Astrocyte (in vitro differentiated cells and primary cell): ENCODE results near the gene RBM14. TPM values are rescaled to one million over a fixed set of nuclear protein-coding genes. Genes with fewer than 3 reads are reported as not detected.
"Not testable (repeated sequence)": the region's sequence is repeated elsewhere in the genome, so short reads cannot be mapped to it uniquely, and the experiment has no call there.

Experiments
- DNase-seq: peaks from one replicate; pipeline ENCODE4 v3.0.0-alpha.2; 2010; ENCODE audit warnings: low read depth
- FAIRE-seq: peaks from 2 replicates; lab custom pipeline; 2011; peaks lifted over from hg19 to GRCh38; lab: Jason Lieb, UNC
- H2AFZ ChIP-seq: 2 replicates; pipeline ENCODE4 v1.6.0; 2012; ENCODE audit warnings: low read depth, low read length, inconsistent platforms
- H3K27ac ChIP-seq: 2 replicates; pipeline ENCODE4 v1.5.1; 2011; ENCODE audit warnings: low read depth, low read length, inconsistent platforms
- H3K27me3 ChIP-seq: 2 replicates; pipeline ENCODE4 v1.6.0; 2011; ENCODE audit warnings: low read length, inconsistent platforms; ENCODE audit not compliant: insufficient read depth
- H3K36me3 ChIP-seq: 2 replicates; pipeline ENCODE4 v1.5.1; 2011; ENCODE audit warnings: low read length, inconsistent platforms; ENCODE audit not compliant: insufficient read depth
- H3K4me1 ChIP-seq: 2 replicates; pipeline ENCODE4 v1.5.1; 2011; ENCODE audit warnings: low read length, inconsistent platforms; ENCODE audit not compliant: insufficient read depth
- H3K4me2 ChIP-seq: 2 replicates; pipeline ENCODE4 v1.6.0; 2012; ENCODE audit warnings: low read length, inconsistent platforms
- H3K4me3 ChIP-seq: 2 replicates; pipeline ENCODE4 v1.5.1; 2011; ENCODE audit warnings: low read depth, mild to moderate bottlenecking, low read length, inconsistent platforms; ENCODE audit not compliant: insufficient read depth
- H3K79me2 ChIP-seq: 2 replicates; pipeline ENCODE4 v1.6.0; 2012; ENCODE audit warnings: mild to moderate bottlenecking, low read length, inconsistent platforms; ENCODE audit not compliant: insufficient read depth
- H3K9ac ChIP-seq: 2 replicates; pipeline ENCODE4 v1.6.0; 2012; ENCODE audit warnings: mild to moderate bottlenecking, low read length, inconsistent platforms
- H3K9me3 ChIP-seq: 2 replicates; pipeline ENCODE4 v1.5.1; 2012; ENCODE audit warnings: low read depth, mild to moderate bottlenecking, low read length, inconsistent platforms; ENCODE audit not compliant: insufficient read depth
- H4K20me1 ChIP-seq: 2 replicates; pipeline ENCODE4 v1.6.0; 2012; ENCODE audit warnings: low read length, inconsistent platforms; ENCODE audit not compliant: insufficient read depth
- H3K27ac Mint-ChIP-seq: one replicate; pipeline ENCODE4 v1.8.0; 2021; ENCODE audit warnings: mild to moderate bottlenecking, mixed read lengths; ENCODE audit not compliant: unreplicated experiment
- H3K27me3 Mint-ChIP-seq: one replicate; pipeline ENCODE4 v1.8.0; 2021; ENCODE audit warnings: low read depth, mixed read lengths; ENCODE audit not compliant: unreplicated experiment
- H3K36me3 Mint-ChIP-seq: one replicate; pipeline ENCODE4 v1.8.0; 2021; ENCODE audit warnings: low read depth, mixed read lengths; ENCODE audit not compliant: unreplicated experiment
- H3K4me1 Mint-ChIP-seq: one replicate; pipeline ENCODE4 v1.8.0; 2021; ENCODE audit warnings: low read depth, mixed read lengths; ENCODE audit not compliant: unreplicated experiment
- H3K4me3 Mint-ChIP-seq: one replicate; pipeline ENCODE4 v1.8.0; 2021; ENCODE audit warnings: mild to moderate bottlenecking, moderate library complexity, mixed read lengths; ENCODE audit not compliant: unreplicated experiment
- H3K9me3 Mint-ChIP-seq: one replicate; pipeline ENCODE4 v1.8.0; 2021; ENCODE audit warnings: mild to moderate bottlenecking, mixed read lengths; ENCODE audit not compliant: unreplicated experiment
- CTCF ChIP-seq: IDR thresholded peaks from 2 replicates; pipeline ENCODE4 v1.5.1; 2011; ENCODE audit warnings: low read depth, mild to moderate bottlenecking, inconsistent platforms, low read length, moderate library complexity; ENCODE audit not compliant: insufficient read depth
- EZH2 ChIP-seq: IDR thresholded peaks from 2 replicates; pipeline ENCODE4 v1.6.1; 2012; ENCODE audit warnings: mild to moderate bottlenecking, low read length, inconsistent platforms; ENCODE audit not compliant: insufficient read depth
- total RNA-seq: library from RNA; stranded (reverse); gene quantifications from 2 replicates; pipeline ENCODE4 v1.2.1, GENCODE V29; 2021

The RBM14 gene
- total RNA-seq, 1 donor from 2014 or later: 59.7 TPM

DNA sequence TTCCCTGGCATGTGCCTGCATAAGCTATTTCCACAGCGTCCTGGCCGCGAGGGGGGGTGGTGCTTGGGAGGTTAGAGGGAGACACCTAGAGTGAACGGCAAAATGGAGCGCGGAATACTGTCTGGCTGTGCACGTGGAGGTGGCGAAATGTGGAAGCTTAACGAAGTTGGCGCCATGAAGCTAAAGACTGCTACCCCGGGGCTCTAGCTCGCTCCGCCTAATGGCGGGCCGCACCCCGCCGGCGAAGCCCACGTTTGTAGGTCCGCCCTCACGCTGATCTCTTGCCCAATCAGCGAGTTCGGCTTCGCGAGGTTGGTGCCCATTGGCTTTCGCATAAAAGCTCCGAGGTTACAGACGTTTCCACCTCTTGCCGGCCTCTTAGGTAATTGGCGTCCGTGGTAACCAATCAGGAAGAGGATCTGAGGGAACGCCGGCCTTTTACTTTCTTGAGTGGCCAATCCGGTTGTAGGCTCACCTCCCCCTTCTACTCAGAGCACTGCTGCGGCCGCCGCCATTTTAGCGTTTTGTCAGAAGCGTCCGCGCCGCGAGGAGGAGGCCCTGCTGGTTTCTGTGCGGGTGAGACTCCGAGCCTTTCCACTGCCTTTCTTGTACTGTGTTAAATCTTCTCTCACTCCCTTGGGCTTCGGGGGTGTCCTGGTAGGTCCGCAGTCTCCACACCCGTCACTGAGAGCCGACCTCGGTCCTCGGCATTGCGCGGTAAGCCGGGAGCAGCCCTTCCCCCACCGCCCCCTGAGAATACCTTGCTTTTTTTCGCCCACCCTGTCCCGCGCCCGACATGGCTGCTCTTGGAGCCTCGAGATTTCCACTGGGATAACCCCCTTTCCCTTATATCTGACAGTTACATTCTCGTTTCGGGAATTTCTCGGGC lies 22.0 kb downstream of the RBM14 start, which contains the start of gene RBM4:
RBM4 (plus strand) TSS at position 527 of the 889 bp plus-strand sequence. CDS start 1,009 bp downstream, outside the sequence.
- Mint-ChIP-seq H3K4me1 (peaks cover 28% of the 10 kb centered on the region), H3K9me3 (no peaks in the 10 kb centered on the region), H3K4me3 (peak within 1 kb of the TSS; percentile 99), H3K27me3 (no peaks in the 10 kb centered on the region), H3K36me3 (peaks cover 24% of the 10 kb centered on the region), H3K27ac (peak within 1 kb of the TSS; percentile 98)
- H3K4me1 ChIP-seq: peaks cover 42% of the 10 kb centered on the region
- peak within 1 kb of the TSS; percentile 92 for H3K9ac ChIP-seq
- H3K4me3 ChIP-seq: peak within 1 kb of the TSS; percentile 89
- peak within 1 kb of the TSS; percentile 96 for H3K4me2 ChIP-seq
- H4K20me1 ChIP-seq: peaks cover 79% of the 10 kb centered on the region
- peak within 1 kb of the TSS; percentile 88 for H3K27ac ChIP-seq
- peaks cover 95% of the 10 kb centered on the region for H3K79me2 ChIP-seq
- peak; percentile 100 for DNase-seq
- peaks cover 31% of the 10 kb centered on the region for H3K36me3 ChIP-seq
- no peaks in the 10 kb centered on the region for H3K27me3 ChIP-seq
- no peak for TF ChIP-seq CTCF
- no peak for TF ChIP-seq EZH2
- FAIRE-seq: no peak
- peak within 1 kb of the TSS; percentile 44 for H2AFZ ChIP-seq
- H3K9me3 ChIP-seq: no peaks in the 10 kb centered on the region

DNA sequence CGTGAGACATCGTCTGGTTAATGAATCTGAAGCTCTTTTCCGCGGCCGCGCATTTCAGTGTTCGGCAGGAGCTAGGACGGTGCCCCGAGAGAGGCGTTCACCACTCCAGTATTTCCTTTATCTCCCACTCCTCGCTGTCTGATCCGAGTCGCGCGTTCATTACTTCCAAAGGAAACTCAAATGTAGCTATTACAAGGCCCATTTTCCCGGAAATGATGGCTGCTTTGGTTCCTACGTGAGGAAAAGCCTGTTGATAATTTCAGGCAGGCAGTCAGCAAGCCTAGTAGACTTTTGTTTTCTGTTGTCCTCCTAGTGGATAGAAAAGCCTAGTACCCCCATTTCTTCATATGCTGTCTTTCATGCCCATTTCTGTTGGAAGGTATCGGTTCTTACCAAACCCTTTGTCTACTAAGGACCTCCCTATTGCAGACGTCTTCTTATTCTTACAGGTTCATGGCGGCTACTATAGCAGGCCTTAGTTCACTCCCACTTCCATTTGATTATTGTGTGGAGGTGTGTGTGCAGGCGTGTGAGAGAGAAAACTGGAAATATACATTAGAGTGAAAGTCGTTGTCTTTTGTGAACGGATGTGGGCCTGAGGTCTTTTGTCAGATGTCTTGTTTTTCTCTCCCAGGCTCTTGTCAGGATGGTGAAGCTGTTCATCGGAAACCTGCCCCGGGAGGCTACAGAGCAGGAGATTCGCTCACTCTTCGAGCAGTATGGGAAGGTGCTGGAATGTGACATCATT lies 22.8 kb downstream of the RBM14 start:
- TF ChIP-seq EZH2 (no peak), CTCF (peak; percentile 11)
- Mint-ChIP-seq H3K4me1 (peaks cover 33% of the 10 kb centered on the region), H3K27ac (peak overlapping the region; percentile 98), H3K4me3 (peak overlapping the region; percentile 99), H3K9me3 (no peaks in the 10 kb centered on the region), H3K36me3 (peaks cover 26% of the 10 kb centered on the region), H3K27me3 (no peaks in the 10 kb centered on the region)
- Histone ChIP-seq H3K4me3 (peak overlapping the region; percentile 89), H2AFZ (no peak overlapping the region), H3K27me3 (no peaks in the 10 kb centered on the region), H3K79me2 (peaks cover 95% of the 10 kb centered on the region), H3K36me3 (peaks cover 38% of the 10 kb centered on the region), H3K4me2 (peak overlapping the region; percentile 96), H3K9me3 (no peaks in the 10 kb centered on the region), H4K20me1 (peaks cover 82% of the 10 kb centered on the region), H3K4me1 (peaks cover 48% of the 10 kb centered on the region), H3K27ac (peak overlapping the region; percentile 88), H3K9ac (peak overlapping the region; percentile 92)
- no peak for FAIRE-seq
- DNase-seq: peak; percentile 22

- peaks cover 83% of the 10 kb centered on the region for H4K20me1 ChIP-seq
- FAIRE-seq, H3K27me3 ChIP-seq, H3K27me3 Mint-ChIP-seq, H2AFZ ChIP-seq, H3K9me3 ChIP-seq, H3K9me3 Mint-ChIP-seq, DNase-seq: not testable (repeated sequence)
- Mint-ChIP-seq H3K4me3 (peak overlapping the region; percentile 99), H3K27ac (peak overlapping the region; percentile 15), H3K4me1 (peaks cover 39% of the 10 kb centered on the region), H3K36me3 (peaks cover 22% of the 10 kb centered on the region)
- peak overlapping the region; percentile 92 for H3K9ac ChIP-seq
- peak overlapping the region; percentile 96 for H3K4me2 ChIP-seq
- H3K4me1 ChIP-seq: peaks cover 48% of the 10 kb centered on the region
- H3K27ac ChIP-seq: peak overlapping the region; percentile 88
- H3K79me2 ChIP-seq: peaks cover 95% of the 10 kb centered on the region
- H3K36me3 ChIP-seq: peaks cover 42% of the 10 kb centered on the region
- peak overlapping the region; percentile 89 for H3K4me3 ChIP-seq
These were observed 23.4 kb downstream of the RBM14 start for GRCh38 chr11:66639814-66640340.
